ENCODE results near the gene EBP. TPM values are rescaled to one million over a fixed set of nuclear protein-coding genes. Genes with fewer than 3 reads are reported as not detected.

The EBP gene
- total RNA-seq, 1 donor from 2014 or later: 79.8 TPM

DNA sequence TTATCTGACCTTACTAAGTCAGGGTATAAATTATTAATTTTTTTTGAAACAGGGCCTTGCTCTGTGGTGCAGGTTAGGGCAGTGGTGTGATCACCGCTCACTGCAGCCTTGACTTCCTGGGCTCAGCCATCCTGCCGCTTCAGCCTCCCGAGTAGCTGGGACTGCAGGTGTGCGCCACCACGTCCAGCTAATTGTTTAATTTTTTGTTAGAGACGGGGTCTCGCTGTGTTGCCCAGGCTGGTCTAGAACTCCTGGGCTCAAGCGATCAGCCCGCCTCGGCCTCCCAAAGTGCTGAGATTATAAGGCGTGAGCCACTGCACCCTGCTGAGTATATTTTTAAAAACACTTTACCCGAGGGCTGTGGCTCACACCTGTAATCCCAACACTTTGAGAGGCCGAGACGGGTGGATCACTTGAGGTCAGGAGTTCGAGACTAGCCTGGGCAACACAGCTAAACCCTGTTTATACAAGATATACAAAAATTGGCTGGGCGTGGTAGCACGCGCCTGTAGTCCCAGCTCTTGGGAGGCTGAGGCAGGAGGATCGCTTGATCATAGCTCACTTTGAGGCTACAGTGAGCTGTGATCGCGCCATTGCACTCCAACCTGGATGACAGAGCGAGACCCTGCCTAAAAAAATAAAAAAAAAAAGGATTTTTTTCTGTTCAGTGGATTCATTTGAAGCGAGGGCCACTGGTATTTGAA lies 17.2 kb downstream of the EBP start:
- peak overlapping the region; percentile 82 for H3K27ac Mint-ChIP-seq
- DNase-seq (ENCODE audit: extremely low spot score, unreplicated experiment): no peak
- peaks cover 5% of the 10 kb centered on the region for H3K36me3 Mint-ChIP-seq
- peaks cover 6% of the 10 kb centered on the region for H3K4me1 Mint-ChIP-seq (ENCODE audit: unreplicated experiment)
- peak overlapping the region; percentile 92 for H3K4me3 Mint-ChIP-seq
- TF ChIP-seq, protein P1, sequence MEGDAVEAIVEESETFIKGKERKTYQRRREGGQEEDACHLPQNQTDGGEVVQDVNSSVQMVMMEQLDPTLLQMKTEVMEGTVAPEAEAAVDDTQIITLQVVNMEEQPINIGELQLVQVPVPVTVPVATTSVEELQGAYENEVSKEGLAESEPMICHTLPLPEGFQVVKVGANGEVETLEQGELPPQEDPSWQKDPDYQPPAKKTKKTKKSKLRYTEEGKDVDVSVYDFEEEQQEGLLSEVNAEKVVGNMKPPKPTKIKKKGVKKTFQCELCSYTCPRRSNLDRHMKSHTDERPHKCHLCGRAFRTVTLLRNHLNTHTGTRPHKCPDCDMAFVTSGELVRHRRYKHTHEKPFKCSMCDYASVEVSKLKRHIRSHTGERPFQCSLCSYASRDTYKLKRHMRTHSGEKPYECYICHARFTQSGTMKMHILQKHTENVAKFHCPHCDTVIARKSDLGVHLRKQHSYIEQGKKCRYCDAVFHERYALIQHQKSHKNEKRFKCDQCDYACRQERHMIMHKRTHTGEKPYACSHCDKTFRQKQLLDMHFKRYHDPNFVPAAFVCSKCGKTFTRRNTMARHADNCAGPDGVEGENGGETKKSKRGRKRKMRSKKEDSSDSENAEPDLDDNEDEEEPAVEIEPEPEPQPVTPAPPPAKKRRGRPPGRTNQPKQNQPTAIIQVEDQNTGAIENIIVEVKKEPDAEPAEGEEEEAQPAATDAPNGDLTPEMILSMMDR (conservative IDR thresholded peaks at IDR 0.05): no peak
- H3K27me3 Mint-ChIP-seq: no peaks in the 10 kb centered on the region
- H3K9me3 Mint-ChIP-seq: no peaks in the 10 kb centered on the region

DNA sequence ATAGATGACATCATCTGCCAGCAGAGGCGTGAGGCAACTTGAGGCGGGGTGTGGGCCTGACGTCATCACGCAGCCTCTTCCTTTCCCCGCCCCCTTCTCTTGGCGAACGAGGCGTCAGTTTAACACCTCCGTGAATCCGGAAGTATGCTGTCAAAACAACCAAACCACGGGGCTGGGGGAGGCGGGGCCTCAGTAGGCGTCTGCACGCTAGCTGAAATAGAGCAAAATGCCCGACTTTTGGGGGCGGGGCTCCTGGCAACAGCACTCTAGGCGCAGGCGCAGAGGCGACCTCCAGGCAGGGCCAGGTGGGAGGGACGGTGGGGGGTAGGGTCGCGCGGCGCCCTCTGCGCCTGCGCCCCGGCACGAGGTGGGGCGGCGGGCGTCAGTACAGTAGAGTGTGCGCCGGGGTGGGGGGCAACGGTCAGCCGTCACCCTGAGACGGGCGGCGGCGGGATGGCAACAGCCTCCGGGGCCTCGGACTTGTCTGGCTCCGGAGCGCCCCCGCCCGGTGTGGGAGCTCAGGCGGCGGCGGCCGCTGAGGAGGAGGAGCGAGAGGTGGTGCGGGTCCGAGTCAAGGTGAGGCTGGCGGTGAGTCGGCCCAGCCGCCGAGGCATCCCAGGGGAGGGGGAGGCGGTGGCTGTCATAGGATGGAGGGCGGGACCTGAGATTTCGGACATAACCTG lies 17.9 kb downstream of the EBP start, which contains the start of gene TBC1D25:
TSS of gene TBC1D25 (plus strand) at position 370 of the 683 bp plus-strand sequence. CDS start at position 454, 84 bp downstream.
- H3K27me3 Mint-ChIP-seq: no peaks in the 10 kb centered on the region
- H3K36me3 Mint-ChIP-seq: peaks cover 5% of the 10 kb centered on the region
- peak within 1 kb of the TSS; percentile 92 for H3K4me3 Mint-ChIP-seq
- peaks cover 6% of the 10 kb centered on the region for H3K4me1 Mint-ChIP-seq (ENCODE audit: unreplicated experiment)
- peak; percentile 94 for DNase-seq (ENCODE audit: extremely low spot score, unreplicated experiment)
- TF ChIP-seq, protein P1 (conservative IDR thresholded peaks at IDR 0.05): peak; percentile 53
- no peaks in the 10 kb centered on the region for H3K9me3 Mint-ChIP-seq
- H3K27ac Mint-ChIP-seq: peak within 1 kb of the TSS; percentile 82

- peaks cover 6% of the 10 kb centered on the region for H3K4me1 Mint-ChIP-seq (ENCODE audit: unreplicated experiment)
- TF ChIP-seq, protein P1 (conservative IDR thresholded peaks at IDR 0.05): no peak
- H3K4me3 Mint-ChIP-seq: peak overlapping the region; percentile 92
- peak overlapping the region; percentile 82 for H3K27ac Mint-ChIP-seq
- H3K9me3 Mint-ChIP-seq: no peaks in the 10 kb centered on the region
- DNase-seq (ENCODE audit: extremely low spot score, unreplicated experiment): no peak
- no peaks in the 10 kb centered on the region for H3K27me3 Mint-ChIP-seq
- peaks cover 5% of the 10 kb centered on the region for H3K36me3 Mint-ChIP-seq
These were observed 18.4 kb downstream of the EBP start for GRCh38 chrX:48540028-48540375.

- DNase-seq (ENCODE audit: extremely low spot score, unreplicated experiment): no peak
- Mint-ChIP-seq H3K36me3 (peaks cover 8% of the 10 kb centered on the region), H3K27me3 (no peaks in the 10 kb centered on the region), H3K27ac (peak overlapping the region; percentile 82), H3K9me3 (no peaks in the 10 kb centered on the region), H3K4me3 (peak overlapping the region; percentile 92), H3K4me1 (ENCODE audit: unreplicated experiment) (peaks cover 6% of the 10 kb centered on the region)
- TF ChIP-seq, protein P1 (conservative IDR thresholded peaks at IDR 0.05): no peak
These were observed 18.9 kb downstream of the EBP start for GRCh38 chrX:48540480-48540879.

- Mint-ChIP-seq H3K9me3 (no peaks in the 10 kb centered on the region), H3K27ac (no peak overlapping the region), H3K4me3 (no peak overlapping the region), H3K36me3 (peaks cover 9% of the 10 kb centered on the region), H3K4me1 (ENCODE audit: unreplicated experiment) (peaks cover 6% of the 10 kb centered on the region), H3K27me3 (no peaks in the 10 kb centered on the region)
- TF ChIP-seq, protein P1 (conservative IDR thresholded peaks at IDR 0.05): no peak
- DNase-seq (ENCODE audit: extremely low spot score, unreplicated experiment): no peak
These were observed 19.7 kb downstream of the EBP start for GRCh38 chrX:48541140-48541814.
